Measurements from ENCODE around the gene STK40. TPM values are rescaled to one million over a fixed set of nuclear protein-coding genes. Genes with fewer than 3 reads are reported as not detected.
A peak's percentile ranks its signal among the peaks of the same experiment; 100 is the strongest.

STK40 gene
- 36.6 TPM for polyA plus RNA-seq
- long read RNA-seq, donor 1, partial matches to known transcripts = 0 of 3 reads
- long read RNA-seq, donor 1, other reads (novel, unspliced or antisense) = 0 of 3 reads
- long read RNA-seq, donor 2, partial matches to known transcripts = 9 of 12 reads
- long read RNA-seq, donor 2, other reads (novel, unspliced or antisense) = 0 of 12 reads
- long read RNA-seq, donor 3 = 0 reads
- long read RNA-seq, donor 4, partial matches to known transcripts = 0 of 1 reads
- long read RNA-seq, donor 4, other reads (novel, unspliced or antisense) = 0 of 1 reads
- long read RNA-seq, donor 5, transcript STK40-204 (11 exons, 3,621 nt) = major isoform, 8 of 8 reads
- long read RNA-seq, donor 5, partial matches to known transcripts = 0 of 8 reads
- long read RNA-seq, donor 5, other reads (novel, unspliced or antisense) = 0 of 8 reads
- long read RNA-seq, donor 6, transcript STK40-204 (11 exons, 3,621 nt) = major isoform, 5 of 5 reads
- long read RNA-seq, donor 6, partial matches to known transcripts = 0 of 5 reads
- long read RNA-seq, donor 6, other reads (novel, unspliced or antisense) = 0 of 5 reads
- long read RNA-seq, donor 7, partial matches to known transcripts = 0 of 4 reads
- long read RNA-seq, donor 7, other reads (novel, unspliced or antisense) = 0 of 4 reads
- long read RNA-seq, donor 8, partial matches to known transcripts = 0 of 4 reads
- long read RNA-seq, donor 8, other reads (novel, unspliced or antisense) = 0 of 4 reads
- long read RNA-seq, donor 9, partial matches to known transcripts = 0 of 3 reads
- long read RNA-seq, donor 9, other reads (novel, unspliced or antisense) = 0 of 3 reads
- long read RNA-seq, donor 10, transcript STK40-204 (11 exons, 3,621 nt) = major isoform, 12 of 12 reads
- long read RNA-seq, donor 10, partial matches to known transcripts = 0 of 12 reads
- long read RNA-seq, donor 10, other reads (novel, unspliced or antisense) = 0 of 12 reads
- long read RNA-seq, donor 11, partial matches to known transcripts = 0 of 3 reads
- long read RNA-seq, donor 11, other reads (novel, unspliced or antisense) = 0 of 3 reads

- Histone ChIP-seq H3K36me3 (ENCODE audit: control insufficient read depth, insufficient read depth, low read length) (peaks cover under 1% of the 10 kb centered on the region), H3K9me3 (ENCODE audit: control insufficient read depth, low read depth, low read length) (no peaks in the 10 kb centered on the region), H3K4me1 (ENCODE audit: control insufficient read depth, insufficient read depth, low read length) (peaks cover 31% of the 10 kb centered on the region), H3K27me3 (ENCODE audit: control insufficient read depth, insufficient read depth, low read length) (no peaks in the 10 kb centered on the region), H3K4me3 (ENCODE audit: low read length) (peak within 1 kb of the TSS; percentile 72), H3K27ac (ENCODE audit: low read length) (peak within 1 kb of the TSS; percentile 97)
- no CpG with 5 or more reads among the region's 82 CpGs for WGBS (ENCODE audit: insufficient coverage, low lambda C conversion rate)
- DNase-seq = peak; percentile 99 to 100
Observed at GRCh38 chr1:36385410-36386264, at the start of gene STK40. STK40 (minus strand) TSS chr1:36385924; CDS start chr1:36361332, 24,592 bp downstream.

- no CpG with 5 or more reads among the region's 1 CpG for WGBS (ENCODE audit: insufficient coverage, low lambda C conversion rate)
- Histone ChIP-seq H3K27me3 (ENCODE audit: control insufficient read depth, insufficient read depth, low read length) (no peaks in the 10 kb centered on the region), H3K4me3 (ENCODE audit: low read length) (no peak overlapping the region), H3K4me1 (ENCODE audit: control insufficient read depth, insufficient read depth, low read length) (no peaks in the 10 kb centered on the region), H3K9me3 (ENCODE audit: control insufficient read depth, low read depth, low read length) (no peaks in the 10 kb centered on the region), H3K36me3 (ENCODE audit: control insufficient read depth, insufficient read depth, low read length) (peaks cover 10% of the 10 kb centered on the region), H3K27ac (ENCODE audit: low read length) (no peak overlapping the region)
- DNase-seq = no peak
Observed at GRCh38 chr1:36433102-36433501, 47.4 kb upstream of the STK40 start.

- DNase-seq = peak; percentile 18 to 57
- no peaks in the 10 kb centered on the region for H3K9me3 ChIP-seq (ENCODE audit: control insufficient read depth, low read depth, low read length)
- no peak overlapping the region for H3K27ac ChIP-seq (ENCODE audit: low read length)
- no peaks in the 10 kb centered on the region for H3K4me1 ChIP-seq (ENCODE audit: control insufficient read depth, insufficient read depth, low read length)
- WGBS (ENCODE audit: insufficient coverage, low lambda C conversion rate) = no CpG with 5 or more reads among the region's 4 CpGs
- H3K36me3 ChIP-seq (ENCODE audit: control insufficient read depth, insufficient read depth, low read length) = peaks cover 10% of the 10 kb centered on the region
- H3K27me3 ChIP-seq (ENCODE audit: control insufficient read depth, insufficient read depth, low read length) = no peaks in the 10 kb centered on the region
- H3K4me3 ChIP-seq (ENCODE audit: low read length) = no peak overlapping the region
Observed at GRCh38 chr1:36432616-36433015, 46.9 kb upstream of the STK40 start.

GRCh38 chr1:36425791-36426190 is 40.1 kb upstream of the STK40 start:
- H3K9me3 ChIP-seq (ENCODE audit: control insufficient read depth, low read depth, low read length) = no peaks in the 10 kb centered on the region
- H3K27ac ChIP-seq (ENCODE audit: low read length) = no peak overlapping the region
- H3K4me1 ChIP-seq (ENCODE audit: control insufficient read depth, insufficient read depth, low read length) = no peaks in the 10 kb centered on the region
- DNase-seq = no peak
- H3K27me3 ChIP-seq (ENCODE audit: control insufficient read depth, insufficient read depth, low read length) = no peaks in the 10 kb centered on the region
- peaks cover 18% of the 10 kb centered on the region for H3K36me3 ChIP-seq (ENCODE audit: control insufficient read depth, insufficient read depth, low read length)
- no peak overlapping the region for H3K4me3 ChIP-seq (ENCODE audit: low read length)
- 50% methylated on average over 1 of the region's 4 CpGs for WGBS (ENCODE audit: insufficient coverage, low lambda C conversion rate)

- H3K9me3 ChIP-seq (ENCODE audit: control insufficient read depth, low read depth, low read length) = no peaks in the 10 kb centered on the region
- H3K27ac ChIP-seq (ENCODE audit: low read length) = no peak overlapping the region
- H3K4me1 ChIP-seq (ENCODE audit: control insufficient read depth, insufficient read depth, low read length) = no peaks in the 10 kb centered on the region
- no peaks in the 10 kb centered on the region for H3K27me3 ChIP-seq (ENCODE audit: control insufficient read depth, insufficient read depth, low read length)
- H3K36me3 ChIP-seq (ENCODE audit: control insufficient read depth, insufficient read depth, low read length) = peaks cover 22% of the 10 kb centered on the region
- no peak overlapping the region for H3K4me3 ChIP-seq (ENCODE audit: low read length)
- no peak for DNase-seq
- WGBS (ENCODE audit: insufficient coverage, low lambda C conversion rate) = no CpG with 5 or more reads among the region's 7 CpGs
Observed at GRCh38 chr1:36421649-36422048, 35.9 kb upstream of the STK40 start.

- no peaks in the 10 kb centered on the region for H3K27me3 ChIP-seq (ENCODE audit: control insufficient read depth, insufficient read depth, low read length)
- H3K9me3 ChIP-seq (ENCODE audit: control insufficient read depth, low read depth, low read length) = no peaks in the 10 kb centered on the region
- no peak overlapping the region for H3K4me3 ChIP-seq (ENCODE audit: low read length)
- peak; percentile 74 to 79 for DNase-seq
- peaks cover 1% of the 10 kb centered on the region for H3K4me1 ChIP-seq (ENCODE audit: control insufficient read depth, insufficient read depth, low read length)
- no peak overlapping the region for H3K27ac ChIP-seq (ENCODE audit: low read length)
- H3K36me3 ChIP-seq (ENCODE audit: control insufficient read depth, insufficient read depth, low read length) = peaks cover 22% of the 10 kb centered on the region
- no CpG with 5 or more reads among the region's 13 CpGs for WGBS (ENCODE audit: insufficient coverage, low lambda C conversion rate)
Observed at GRCh38 chr1:36420836-36421317, 35.2 kb upstream of the STK40 start.

- no peak for DNase-seq
- H3K4me1 ChIP-seq (ENCODE audit: control insufficient read depth, insufficient read depth, low read length) = peaks cover 5% of the 10 kb centered on the region
- H3K4me3 ChIP-seq (ENCODE audit: low read length) = no peak overlapping the region
- H3K9me3 ChIP-seq (ENCODE audit: control insufficient read depth, low read depth, low read length) = no peaks in the 10 kb centered on the region
- H3K36me3 ChIP-seq (ENCODE audit: control insufficient read depth, insufficient read depth, low read length) = peaks cover 22% of the 10 kb centered on the region
- WGBS (ENCODE audit: insufficient coverage, low lambda C conversion rate) = 74% methylated on average over 4 of the region's 5 CpGs
- H3K27ac ChIP-seq (ENCODE audit: low read length) = no peak overlapping the region
- no peaks in the 10 kb centered on the region for H3K27me3 ChIP-seq (ENCODE audit: control insufficient read depth, insufficient read depth, low read length)
Observed at GRCh38 chr1:36420409-36420808, 34.7 kb upstream of the STK40 start.

- no peak overlapping the region for H3K27ac ChIP-seq (ENCODE audit: low read length)
- H3K9me3 ChIP-seq (ENCODE audit: control insufficient read depth, low read depth, low read length) = no peaks in the 10 kb centered on the region
- H3K27me3 ChIP-seq (ENCODE audit: control insufficient read depth, insufficient read depth, low read length) = no peaks in the 10 kb centered on the region
- H3K36me3 ChIP-seq (ENCODE audit: control insufficient read depth, insufficient read depth, low read length) = peaks cover 22% of the 10 kb centered on the region
- H3K4me3 ChIP-seq (ENCODE audit: low read length) = no peak overlapping the region
- peaks cover 5% of the 10 kb centered on the region for H3K4me1 ChIP-seq (ENCODE audit: control insufficient read depth, insufficient read depth, low read length)
- no peak for DNase-seq
- 80% methylated on average over 1 of the region's 4 CpGs for WGBS (ENCODE audit: insufficient coverage, low lambda C conversion rate)
Observed at GRCh38 chr1:36419569-36419968, 33.8 kb upstream of the STK40 start.

- H3K27ac ChIP-seq (ENCODE audit: low read length) = no peak overlapping the region
- 86% methylated on average over 2 of the region's 3 CpGs for WGBS (ENCODE audit: insufficient coverage, low lambda C conversion rate)
- H3K9me3 ChIP-seq (ENCODE audit: control insufficient read depth, low read depth, low read length) = no peaks in the 10 kb centered on the region
- H3K4me1 ChIP-seq (ENCODE audit: control insufficient read depth, insufficient read depth, low read length) = peaks cover 5% of the 10 kb centered on the region
- H3K4me3 ChIP-seq (ENCODE audit: low read length) = no peak overlapping the region
- peaks cover 22% of the 10 kb centered on the region for H3K36me3 ChIP-seq (ENCODE audit: control insufficient read depth, insufficient read depth, low read length)
- DNase-seq = no peak
- H3K27me3 ChIP-seq (ENCODE audit: control insufficient read depth, insufficient read depth, low read length) = no peaks in the 10 kb centered on the region
Observed at GRCh38 chr1:36419140-36419539, 33.4 kb upstream of the STK40 start.

Data from large intestine (tissue), 12 donors.